GM12891 (cell line): ENCODE results near the gene PMM1.
A peak's percentile ranks its signal among the peaks of the same experiment; 100 is the strongest.

Source experiments
- DNase-seq: peaks from one replicate; pipeline ENCODE4 v3.0.0; 2011; ENCODE audit warnings: low spot score; ENCODE audit not compliant: insufficient read length
- FAIRE-seq: peaks from 2 replicates; lab custom pipeline; 2011; peaks lifted over from hg19 to GRCh38; lab: Jason Lieb, UNC
- PAX5 ChIP-seq: IDR thresholded peaks from 2 replicates; pipeline ENCODE4 v1.6.1; 2011; ENCODE audit warnings: low read length, moderate library complexity, mild to moderate bottlenecking; ENCODE audit not compliant: insufficient read depth, severe bottlenecking
- POLR2A ChIP-seq: IDR thresholded peaks from 2 replicates; pipeline ENCODE4 v1.6.1; 2011; ENCODE audit warnings: low read depth, low read length, control low read depth
- POLR2AphosphoS5 ChIP-seq: IDR thresholded peaks from 2 replicates; pipeline ENCODE4 v1.6.1; 2011; ENCODE audit warnings: low read depth, low read length, control low read depth
- POU2F2 ChIP-seq: IDR thresholded peaks from 2 replicates; pipeline ENCODE4 v1.6.1; 2011; ENCODE audit warnings: low read depth, mild to moderate bottlenecking, control low read depth, low read length, moderate library complexity
- SPI1 ChIP-seq: IDR thresholded peaks from 2 replicates; pipeline ENCODE4 v1.6.1; 2011; ENCODE audit warnings: low read depth, low read length, control low read depth
- TAF1 ChIP-seq: IDR thresholded peaks from 2 replicates; pipeline ENCODE4 v1.6.1; 2011; ENCODE audit warnings: low read depth, low read length, control low read depth

Gene PMM1

GRCh38 chr22:41530890-41531714 is 58.5 kb downstream of the PMM1 start:
- TF ChIP-seq POU2F2 = no peak
- TF ChIP-seq POLR2AphosphoS5 = 0 out of 2 replicates have a peak, but pooled peaks have one; percentile 10
- FAIRE-seq = no peak

DNA sequence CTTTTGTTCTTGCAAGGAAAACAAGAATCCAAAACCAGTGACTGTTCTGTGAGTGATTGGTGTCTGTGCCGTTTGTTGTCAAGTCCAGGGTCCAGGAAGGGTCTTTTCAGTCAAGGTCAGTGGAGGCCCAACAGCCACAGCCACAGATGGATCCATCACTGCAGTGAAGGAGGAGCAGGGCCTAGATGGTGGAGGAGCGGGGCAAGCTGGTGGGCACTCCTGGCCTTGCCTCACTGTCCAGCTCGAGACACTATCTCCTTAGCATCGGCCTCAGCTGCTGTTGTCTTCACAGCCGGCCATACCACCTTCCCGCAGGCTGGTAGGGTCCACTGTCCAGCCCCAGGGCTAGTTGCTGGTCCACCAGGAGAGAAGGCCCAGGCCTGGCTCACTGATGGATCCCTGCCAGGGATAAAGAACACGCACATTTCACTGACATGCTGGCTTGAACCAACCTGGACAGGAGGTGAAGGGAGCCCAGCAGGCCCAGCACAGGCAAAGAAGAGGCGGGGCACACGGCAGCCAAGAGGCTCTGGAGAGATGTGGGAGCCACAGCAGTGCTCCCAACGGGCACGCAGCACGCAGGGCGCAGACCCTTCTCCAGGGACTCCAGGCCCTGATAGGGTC is 60.6 kb downstream of the PMM1 start:
- DNase-seq (no peak), FAIRE-seq (no peak)
- TF ChIP-seq POLR2A (no peak), TAF1 (no peak), POU2F2 (no peak), SPI1 (no peak), POLR2AphosphoS5 (no peak), PAX5 (no peak)

More at GRCh38 chr22:41530890-41531714, 58.5 kb downstream of the PMM1 start:
- no peak for DNase-seq

DNA sequence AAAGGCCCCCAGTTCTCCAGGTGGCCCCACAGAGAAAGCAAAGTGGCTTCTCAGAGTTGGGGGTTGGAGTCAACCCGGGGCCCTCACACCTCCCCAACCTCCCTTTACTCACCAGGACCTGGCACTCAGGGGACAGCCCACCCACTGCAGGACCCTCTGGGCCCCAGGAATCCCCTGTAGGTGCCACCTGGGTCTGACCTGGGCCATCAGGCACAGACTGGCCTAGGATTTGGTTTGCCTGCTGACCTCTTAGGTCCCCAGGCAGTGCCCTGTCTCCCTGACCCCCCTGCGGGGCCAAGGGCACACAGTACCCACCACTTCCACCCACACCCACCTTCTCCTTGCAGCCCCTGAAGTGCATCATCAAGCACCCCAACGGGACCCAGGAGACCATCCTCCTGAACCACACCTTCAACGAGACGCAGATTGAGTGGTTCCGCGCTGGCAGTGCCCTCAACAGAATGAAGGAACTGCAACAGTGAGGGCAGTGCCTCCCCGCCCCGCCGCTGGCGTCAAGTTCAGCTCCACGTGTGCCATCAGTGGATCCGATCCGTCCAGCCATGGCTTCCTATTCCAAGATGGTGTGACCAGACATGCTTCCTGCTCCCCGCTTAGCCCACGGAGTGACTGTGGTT is 61.4 kb downstream of the PMM1 start:
- DNase-seq (no peak), FAIRE-seq (no peak)
- TF ChIP-seq SPI1 = no peak
- TF ChIP-seq POLR2A = 0 out of 2 replicates have a peak, but pooled peaks have one; percentile 17
- TF ChIP-seq TAF1 = no peak
- no peak for TF ChIP-seq PAX5
- TF ChIP-seq POLR2AphosphoS5 = 0 out of 2 replicates have a peak, but pooled peaks have one; percentile 23
- no peak for TF ChIP-seq POU2F2
